Prostate gland (tissue), 2 donors: ENCODE measurements around the gene STK26.

Experiments used
- POLR2A ChIP-seq: fragments of 450-650 bp; IDR thresholded peaks from one replicate; pipeline ENCODE4 v1.6.1; 2016; ENCODE audit warnings: antibody characterized with exemption, mild to moderate bottlenecking
- POLR2AphosphoS5 ChIP-seq: sonication (generic); formaldehyde crosslinking; IDR thresholded peaks from one replicate; pipeline ENCODE4 v1.6.1; 2017; ENCODE audit warnings: antibody characterized with exemption
- TF ChIP-seq, protein P1 (sequence below), 4 experiments: fragments of 200-600 bp in 2 of 4; fragments of 450-650 bp in 2 of 4; sonication (generic) in 2 of 4; IDR thresholded peaks; 1 replicate in 3 of 4; 2 replicates in 1 of 4; pipeline ENCODE4 v1.5.1; 2016 to 2019; ENCODE audit warnings: antibody characterized with exemption in 4 of 4, mild to moderate bottlenecking in 2 of 4, moderate library complexity in 2 of 4

DNA sequence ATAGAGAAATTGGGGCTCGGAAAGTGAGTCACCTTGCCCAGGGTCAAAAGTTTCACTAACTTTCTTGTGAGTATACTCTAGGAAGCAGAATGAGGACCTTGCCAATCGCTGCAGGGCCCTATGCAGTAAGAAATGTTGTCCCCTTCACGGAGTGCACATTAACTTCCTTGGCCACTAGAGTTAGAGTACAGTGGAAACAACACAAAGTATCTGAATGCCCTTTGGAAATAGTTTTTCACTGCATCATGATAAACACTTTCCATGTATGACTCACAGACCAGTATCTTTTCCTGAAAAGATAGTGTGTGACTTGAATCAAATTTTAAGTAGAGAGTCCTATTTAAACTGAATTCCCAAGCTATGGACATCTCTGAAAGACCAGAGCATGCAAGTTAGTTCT lies 45.5 kb upstream of the STK26 start:
- TF ChIP-seq, protein P1, sequence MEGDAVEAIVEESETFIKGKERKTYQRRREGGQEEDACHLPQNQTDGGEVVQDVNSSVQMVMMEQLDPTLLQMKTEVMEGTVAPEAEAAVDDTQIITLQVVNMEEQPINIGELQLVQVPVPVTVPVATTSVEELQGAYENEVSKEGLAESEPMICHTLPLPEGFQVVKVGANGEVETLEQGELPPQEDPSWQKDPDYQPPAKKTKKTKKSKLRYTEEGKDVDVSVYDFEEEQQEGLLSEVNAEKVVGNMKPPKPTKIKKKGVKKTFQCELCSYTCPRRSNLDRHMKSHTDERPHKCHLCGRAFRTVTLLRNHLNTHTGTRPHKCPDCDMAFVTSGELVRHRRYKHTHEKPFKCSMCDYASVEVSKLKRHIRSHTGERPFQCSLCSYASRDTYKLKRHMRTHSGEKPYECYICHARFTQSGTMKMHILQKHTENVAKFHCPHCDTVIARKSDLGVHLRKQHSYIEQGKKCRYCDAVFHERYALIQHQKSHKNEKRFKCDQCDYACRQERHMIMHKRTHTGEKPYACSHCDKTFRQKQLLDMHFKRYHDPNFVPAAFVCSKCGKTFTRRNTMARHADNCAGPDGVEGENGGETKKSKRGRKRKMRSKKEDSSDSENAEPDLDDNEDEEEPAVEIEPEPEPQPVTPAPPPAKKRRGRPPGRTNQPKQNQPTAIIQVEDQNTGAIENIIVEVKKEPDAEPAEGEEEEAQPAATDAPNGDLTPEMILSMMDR (IDR thresholded peaks at IDR 0.05): no peak
- TF ChIP-seq POLR2AphosphoS5: no peak
- no peak for TF ChIP-seq POLR2A
